ENCODE data around the gene RNASEH2B.

- TF ChIP-seq, protein P1, sequence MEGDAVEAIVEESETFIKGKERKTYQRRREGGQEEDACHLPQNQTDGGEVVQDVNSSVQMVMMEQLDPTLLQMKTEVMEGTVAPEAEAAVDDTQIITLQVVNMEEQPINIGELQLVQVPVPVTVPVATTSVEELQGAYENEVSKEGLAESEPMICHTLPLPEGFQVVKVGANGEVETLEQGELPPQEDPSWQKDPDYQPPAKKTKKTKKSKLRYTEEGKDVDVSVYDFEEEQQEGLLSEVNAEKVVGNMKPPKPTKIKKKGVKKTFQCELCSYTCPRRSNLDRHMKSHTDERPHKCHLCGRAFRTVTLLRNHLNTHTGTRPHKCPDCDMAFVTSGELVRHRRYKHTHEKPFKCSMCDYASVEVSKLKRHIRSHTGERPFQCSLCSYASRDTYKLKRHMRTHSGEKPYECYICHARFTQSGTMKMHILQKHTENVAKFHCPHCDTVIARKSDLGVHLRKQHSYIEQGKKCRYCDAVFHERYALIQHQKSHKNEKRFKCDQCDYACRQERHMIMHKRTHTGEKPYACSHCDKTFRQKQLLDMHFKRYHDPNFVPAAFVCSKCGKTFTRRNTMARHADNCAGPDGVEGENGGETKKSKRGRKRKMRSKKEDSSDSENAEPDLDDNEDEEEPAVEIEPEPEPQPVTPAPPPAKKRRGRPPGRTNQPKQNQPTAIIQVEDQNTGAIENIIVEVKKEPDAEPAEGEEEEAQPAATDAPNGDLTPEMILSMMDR (conservative IDR thresholded peaks at IDR 0.05; ENCODE audit: low read length) = no peak
- no peak for TF ChIP-seq EZH2phosphoT487 (IDR thresholded peaks at IDR 0.05; ENCODE audit: borderline replicate concordance, low read depth, low read length)
These were observed 46.2 kb downstream of the RNASEH2B start for GRCh38 chr13:50955798-50956197.
